GM21576 (cell line): ENCODE data around the gene NOP16.

ENCODE experiments used
- ATAC-seq: cut with Tn5 transposase; IDR thresholded peaks from one replicate; pipeline ENCODE4 v1.9.1; 2021; ENCODE audit warnings: mild to moderate bottlenecking, moderate library complexity; ENCODE audit not compliant: unreplicated experiment

Gene NOP16

DNA sequence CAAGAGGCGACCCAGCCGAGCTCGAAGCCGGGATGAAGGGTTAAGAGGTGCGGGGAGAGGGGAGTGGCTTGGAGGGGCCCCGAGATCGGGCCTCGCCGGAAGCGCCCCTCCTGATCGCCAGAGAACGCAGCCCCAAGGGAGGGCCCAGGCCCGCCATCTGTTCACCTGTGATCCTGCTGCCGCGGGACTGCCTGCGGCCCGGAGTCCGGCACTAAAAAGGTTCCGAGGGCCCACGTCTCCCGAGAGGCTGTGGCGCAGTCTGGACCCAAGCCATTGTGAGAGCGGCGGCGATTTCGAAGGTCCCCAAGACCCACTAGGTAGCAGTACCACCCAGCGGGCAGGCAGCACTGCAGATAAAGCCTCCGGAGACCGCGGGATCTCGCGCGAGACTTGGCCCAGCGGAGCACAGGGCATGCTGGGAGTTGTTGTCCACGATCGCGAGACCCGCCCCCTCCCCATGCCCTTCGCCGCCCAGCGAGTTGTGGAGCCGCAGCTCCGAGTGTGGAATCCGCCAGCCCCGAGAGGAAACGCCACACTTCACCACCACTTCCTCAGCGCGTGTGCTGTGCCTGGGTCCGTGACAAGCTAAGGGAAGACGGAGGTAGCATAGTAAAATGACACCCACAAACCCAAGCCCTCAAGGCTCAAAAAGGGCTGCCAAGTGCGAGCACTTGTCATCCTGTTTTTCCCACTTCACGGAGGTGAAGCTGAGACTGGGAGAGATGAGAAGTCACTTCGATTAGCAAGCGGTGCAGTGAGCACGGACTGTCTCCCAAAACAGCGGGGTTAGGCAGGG, 26.8 kb downstream of the NOP16 start, which contains the start of gene KIAA1191:
Gene KIAA1191 (minus strand): TSS at position 328 of the 796 bp plus-strand sequence. CDS start 2,256 bp downstream, outside the sequence.
- ATAC-seq = peak; percentile 83

DNA sequence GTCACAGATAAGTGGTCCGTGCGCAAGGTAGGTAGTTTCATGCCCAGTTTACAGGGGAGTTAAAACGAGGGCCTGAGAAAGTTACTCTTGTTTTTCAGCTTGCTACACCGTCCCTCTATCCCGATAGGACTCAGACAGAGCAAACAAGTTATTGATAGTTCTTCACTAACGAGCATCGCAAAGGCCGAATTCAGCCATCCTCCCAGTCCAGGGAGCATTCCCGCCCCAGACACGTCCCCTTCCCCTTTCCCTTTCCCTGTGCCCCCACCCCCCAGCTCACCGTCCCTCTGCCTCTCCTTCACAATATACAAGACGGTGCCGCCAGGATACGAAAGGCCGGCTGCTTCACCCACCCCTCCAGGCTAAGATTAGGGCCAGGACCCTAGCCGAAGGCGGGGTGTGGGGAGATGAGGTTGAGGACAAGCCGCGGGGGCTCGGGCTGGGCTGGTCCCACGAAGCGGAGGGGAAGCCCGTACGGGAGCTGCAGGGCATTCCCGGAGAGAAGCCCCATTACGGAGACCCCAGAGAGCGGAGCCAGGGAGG, 27.4 kb downstream of the NOP16 start:
- no peak for ATAC-seq

DNA sequence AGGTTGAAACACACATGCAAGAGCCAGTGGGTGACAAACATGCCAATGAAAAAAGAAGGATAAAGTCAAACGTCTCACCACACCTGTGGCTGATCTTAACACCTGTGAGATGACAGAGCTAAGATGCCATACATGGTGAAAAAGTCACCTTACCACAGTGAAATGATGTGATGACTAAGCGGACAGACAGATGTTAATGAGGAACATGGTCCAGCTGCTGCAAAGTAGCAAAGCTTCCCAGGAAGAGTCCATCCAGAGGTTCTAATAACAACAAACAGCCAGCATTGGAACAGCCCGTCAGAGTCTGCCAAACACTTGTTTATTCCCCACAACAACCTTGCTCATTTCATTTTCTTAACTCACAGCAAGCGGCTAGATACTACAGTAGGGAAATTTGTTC, 28.7 kb downstream of the NOP16 start:
- ATAC-seq = no peak

DNA sequence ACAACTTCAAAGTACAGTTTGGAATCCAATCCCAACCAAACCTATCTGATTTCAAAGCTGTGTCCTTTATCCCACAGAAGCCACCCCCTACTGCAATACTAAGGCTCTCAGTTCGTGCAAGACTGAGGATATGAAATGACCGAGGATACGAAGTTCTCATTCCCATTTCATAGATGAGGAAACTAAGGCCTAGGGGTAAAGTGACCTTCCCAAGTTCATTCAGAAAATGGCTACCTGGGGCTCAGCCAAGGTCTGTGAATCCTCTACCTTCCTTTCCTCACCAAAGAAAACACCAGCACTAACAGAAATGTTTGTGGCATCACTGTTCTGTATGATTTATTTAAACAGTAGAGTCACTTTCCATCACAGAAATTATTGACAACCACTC, 32.2 kb downstream of the NOP16 start:
- no peak for ATAC-seq

DNA sequence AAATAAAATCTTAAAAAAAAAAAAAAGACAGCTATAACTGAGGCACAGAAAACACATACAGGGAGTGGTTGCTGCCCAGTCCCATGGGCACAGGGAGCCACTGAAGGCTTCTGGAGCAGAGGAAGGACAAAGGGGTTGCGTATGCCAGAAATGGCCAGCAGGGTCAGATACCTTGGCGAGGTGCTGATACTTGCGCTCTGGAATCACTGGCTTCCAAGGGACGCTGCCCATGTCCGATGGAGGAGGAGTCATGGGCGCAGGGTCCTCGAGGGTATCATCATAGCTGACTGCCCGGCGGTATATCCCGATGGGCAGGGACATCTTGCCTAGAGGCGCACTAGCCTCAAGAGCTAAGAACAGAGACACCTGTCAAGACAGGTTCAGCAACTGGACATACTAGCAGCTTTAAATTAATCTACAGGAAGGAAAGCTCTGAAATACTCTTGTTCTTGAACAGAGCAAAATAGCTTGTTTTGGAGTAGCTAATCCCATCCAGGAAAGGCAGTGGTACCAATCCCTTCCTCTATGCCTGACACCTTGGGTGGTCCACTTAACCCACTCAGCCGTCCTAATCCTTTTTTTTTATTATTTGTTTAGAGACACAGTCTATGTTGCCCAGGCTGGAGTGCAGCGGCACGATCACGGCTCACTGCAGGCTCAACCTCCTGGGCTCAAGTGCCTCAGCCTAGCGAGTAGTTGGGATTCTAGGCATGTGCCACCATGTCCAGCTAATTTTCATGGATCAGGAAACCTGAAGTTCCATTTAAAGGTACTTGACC, 32.8 kb downstream of the NOP16 start:
- ATAC-seq = no peak

DNA sequence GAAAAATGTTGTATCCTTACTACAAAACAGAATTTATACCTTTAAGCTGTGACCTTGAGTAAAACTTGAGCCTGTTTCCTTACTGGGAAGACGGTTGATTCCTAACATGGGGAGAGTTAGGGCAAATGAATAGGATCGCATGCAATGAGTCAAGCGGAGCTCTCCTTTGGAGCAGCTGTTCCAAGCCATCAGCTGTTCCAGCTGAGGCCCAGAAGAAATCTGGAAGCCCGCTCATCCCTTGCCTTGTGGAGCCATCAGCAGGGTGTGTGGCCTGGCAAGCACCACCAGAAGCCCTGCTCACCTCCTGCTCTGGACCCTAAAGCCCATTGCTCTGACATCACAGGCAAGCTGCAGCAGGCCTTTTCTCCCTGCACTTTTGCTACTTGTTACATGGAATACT, 34.9 kb downstream of the NOP16 start:
- no peak for ATAC-seq

DNA sequence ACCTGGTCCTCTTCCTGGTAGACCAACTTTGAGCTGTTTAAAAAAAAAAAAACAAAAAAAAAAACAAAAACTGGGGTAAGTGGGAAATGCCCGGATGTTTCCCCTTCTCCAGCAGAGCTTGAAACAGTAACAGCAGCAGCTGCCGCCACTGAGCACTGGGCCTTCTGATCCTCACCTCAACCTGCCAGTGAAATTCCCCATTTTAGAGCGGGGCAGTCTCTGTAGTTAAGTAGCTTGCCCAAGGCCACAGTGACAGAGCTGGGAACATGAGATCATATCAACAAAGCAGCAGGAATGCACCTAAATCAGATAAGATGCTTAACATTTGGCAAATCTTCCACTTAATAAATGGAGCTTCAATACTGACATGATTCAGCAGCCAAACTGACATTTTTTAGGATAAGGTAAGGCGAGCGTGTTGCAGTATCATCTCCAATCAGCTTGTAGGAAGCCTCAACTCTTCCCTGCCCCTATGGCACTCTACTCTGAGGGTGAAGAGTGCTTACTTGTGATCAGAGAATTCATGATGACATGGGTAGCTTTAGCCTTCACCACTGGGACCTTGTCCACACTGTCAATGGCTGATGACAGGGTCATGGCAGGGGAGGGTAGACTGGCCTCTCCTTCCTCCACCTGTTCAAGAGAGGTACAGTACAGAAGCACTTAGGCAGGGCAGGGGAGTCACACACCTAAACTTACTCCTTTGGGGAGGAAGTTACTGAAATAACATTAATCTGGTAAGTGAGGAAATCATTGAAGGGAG, 36.1 kb downstream of the NOP16 start:
- ATAC-seq = no peak

DNA sequence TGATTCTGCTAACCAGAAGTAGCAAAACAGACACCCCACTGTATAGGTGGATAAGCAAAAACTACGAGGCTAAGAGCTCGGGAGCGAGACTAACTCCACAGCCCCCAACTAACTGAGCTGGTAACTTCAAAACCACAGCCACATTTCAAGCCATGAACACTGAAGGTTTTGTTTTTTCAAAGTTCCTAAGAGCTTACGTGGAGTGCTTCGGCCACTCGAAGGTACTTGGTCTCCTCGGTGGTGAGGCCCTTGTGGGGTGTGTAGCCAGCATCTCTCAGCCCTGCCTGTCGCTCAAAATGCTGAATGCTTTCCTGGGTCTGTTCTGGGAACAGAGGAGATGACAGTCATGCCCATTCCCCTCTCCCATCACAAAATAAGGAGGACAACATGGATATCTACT, 38.0 kb downstream of the NOP16 start:
- ATAC-seq = no peak

DNA sequence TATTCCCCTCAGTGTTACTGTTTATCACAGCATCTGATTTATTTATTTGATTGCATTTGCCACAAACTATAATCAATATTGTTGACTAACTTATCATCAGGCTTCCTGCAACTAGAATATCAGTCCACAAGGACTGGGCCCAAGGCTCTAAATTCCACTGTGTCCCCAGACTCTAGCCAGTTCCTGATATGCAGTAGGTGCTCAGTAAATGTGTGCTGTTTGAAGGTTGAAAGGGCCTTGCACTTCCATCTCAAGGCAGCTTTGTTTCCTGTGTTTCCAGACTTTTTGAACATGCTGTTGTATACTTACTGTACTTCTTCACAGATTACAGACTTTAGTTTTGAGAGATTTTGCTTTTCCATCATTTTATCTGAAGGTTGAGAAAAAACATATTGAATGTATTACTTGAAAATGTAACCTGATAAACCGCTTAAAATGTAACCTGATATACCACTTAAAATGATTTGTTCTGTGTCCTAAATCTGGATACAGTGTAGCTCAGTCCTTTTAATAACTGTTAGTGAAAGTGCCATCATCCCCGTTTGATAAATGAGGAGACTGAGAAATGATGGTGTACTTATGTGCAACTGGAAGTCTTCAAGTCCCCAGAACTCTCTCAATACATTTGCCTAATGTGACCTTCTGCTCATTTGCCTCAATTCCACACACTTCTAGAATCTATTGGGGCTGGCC, 45.5 kb downstream of the NOP16 start:
- no peak for ATAC-seq

DNA sequence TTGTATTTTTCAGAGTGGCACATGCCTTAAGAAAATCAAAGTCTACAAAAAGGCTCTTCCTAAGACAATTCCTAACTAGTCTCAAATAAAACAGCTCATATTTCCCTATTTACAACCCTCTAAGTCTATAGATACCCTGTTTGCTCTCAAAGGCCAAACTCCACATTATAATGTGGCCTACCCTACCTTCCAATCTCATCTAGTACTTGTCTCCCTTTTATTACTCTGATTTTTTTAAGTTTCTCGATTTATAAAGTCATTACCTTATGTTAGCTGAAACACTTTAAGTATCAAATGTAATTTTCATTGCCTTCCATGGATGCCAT, 46.3 kb downstream of the NOP16 start:
- no peak for ATAC-seq

DNA sequence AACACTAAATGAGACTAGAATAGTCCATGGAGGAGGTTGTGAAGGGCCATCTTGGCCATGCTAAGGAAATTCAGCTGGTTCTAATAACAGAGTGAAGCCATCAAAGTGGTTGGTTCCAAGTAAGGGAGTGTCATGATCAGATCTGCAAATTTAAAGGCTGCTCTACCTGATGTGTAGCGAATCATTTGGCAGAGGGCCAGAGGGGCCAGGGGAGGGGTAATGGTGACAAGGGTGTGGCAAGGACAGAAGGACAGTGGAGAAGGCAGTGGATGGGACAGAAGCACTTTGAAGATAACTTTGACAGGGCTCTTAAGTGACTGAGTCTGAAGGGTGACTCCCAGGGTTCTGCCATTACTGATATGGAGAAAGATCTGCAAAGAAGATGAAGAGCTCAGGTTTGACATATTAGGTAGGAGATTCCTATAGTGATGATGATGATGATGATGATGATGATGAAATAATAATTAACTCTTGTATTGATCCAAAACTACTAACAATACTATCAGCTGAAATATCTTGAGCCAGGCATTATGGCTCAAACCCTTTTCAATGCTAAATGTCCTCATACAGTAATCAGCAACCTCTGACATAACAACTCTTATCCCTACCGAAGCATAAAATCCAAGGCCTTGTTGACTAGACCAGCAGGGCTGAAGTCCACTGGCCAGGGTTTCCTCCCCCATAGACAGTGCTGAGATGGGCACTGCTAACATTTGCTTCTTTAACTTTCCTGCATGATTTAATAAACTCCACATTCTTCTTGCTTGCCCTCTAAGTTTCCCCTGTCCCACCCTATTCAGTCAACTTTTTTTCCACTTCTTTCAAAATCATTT, 46.9 kb downstream of the NOP16 start:
- no peak for ATAC-seq

DNA sequence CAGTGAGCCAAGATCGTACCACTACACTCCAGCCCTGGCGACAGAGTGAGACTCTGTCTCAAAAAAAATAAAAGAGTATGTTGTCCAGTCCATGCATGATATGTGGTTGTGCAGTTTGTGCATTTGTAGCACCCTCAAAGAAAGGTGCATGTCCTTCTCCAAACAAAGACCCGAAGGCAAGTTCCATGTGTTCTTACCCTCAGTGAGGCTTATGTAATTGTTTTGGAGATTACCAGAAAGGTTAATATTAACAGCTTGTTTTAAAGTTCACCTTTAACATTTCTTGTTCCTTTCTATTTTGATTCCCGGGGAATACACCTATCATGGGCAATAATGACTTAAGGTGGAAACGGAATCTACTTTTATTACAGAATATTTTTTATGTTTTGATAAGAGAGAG, 49.1 kb downstream of the NOP16 start:
- ATAC-seq = no peak

DNA sequence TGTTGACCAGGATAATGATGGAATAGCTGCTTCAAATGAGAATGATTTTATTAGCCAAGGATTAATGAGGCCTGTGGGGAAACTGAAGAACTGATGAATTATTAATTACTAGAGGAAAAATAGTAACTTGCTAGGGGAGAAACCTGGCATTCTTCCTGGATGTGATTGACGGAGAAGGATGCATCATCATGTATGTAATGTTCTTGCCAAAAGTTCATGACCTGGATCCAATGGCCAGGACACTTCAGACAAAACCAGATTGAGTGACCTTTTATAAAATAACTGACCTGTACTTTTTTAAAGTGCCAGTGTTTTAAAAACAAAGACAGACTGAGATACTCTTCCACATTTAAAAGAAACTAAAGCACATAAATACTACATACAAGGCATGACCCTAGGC, 50.5 kb downstream of the NOP16 start:
- no peak for ATAC-seq

DNA sequence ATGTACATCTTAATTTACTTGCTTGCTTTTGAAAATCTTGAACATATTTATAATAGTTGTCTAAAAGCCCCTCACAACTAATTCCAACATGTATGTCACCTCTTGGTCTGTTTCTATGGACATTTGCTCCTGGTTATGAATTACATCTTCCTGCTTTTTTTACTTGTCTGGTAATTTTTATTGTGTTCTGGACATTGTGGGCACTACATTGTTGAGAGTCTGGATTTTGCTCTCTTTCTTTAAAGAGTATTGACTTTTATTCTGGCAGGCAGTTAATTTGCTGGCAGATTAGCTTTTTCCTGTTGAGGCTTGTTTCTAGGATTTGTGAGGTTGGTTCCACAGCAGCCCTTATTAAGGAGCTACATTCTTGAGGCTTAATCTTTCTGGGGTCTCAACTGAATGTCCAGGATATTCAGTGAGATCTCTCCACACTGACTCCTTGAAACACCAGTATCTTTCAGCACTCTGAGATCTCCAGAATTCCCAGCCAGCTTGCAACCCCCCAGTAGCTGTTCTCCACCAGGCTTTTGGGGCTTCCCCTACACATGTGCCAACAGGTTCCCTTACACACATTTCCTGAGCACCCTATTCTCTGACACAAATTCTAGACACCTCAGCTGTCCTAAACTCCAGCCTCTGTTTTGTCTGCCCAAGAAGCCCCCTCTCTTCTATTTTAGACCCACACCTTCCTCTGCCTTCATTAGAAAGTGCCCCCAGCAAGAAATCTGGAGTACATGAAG, 54.2 kb downstream of the NOP16 start:
- no peak for ATAC-seq
